ENCODE data around the gene CEACAM1.
"Not testable (repeated sequence)": the region's sequence is repeated elsewhere in the genome, so short reads cannot be mapped to it uniquely, and the experiment has no call there.

The CEACAM1 gene

DNA sequence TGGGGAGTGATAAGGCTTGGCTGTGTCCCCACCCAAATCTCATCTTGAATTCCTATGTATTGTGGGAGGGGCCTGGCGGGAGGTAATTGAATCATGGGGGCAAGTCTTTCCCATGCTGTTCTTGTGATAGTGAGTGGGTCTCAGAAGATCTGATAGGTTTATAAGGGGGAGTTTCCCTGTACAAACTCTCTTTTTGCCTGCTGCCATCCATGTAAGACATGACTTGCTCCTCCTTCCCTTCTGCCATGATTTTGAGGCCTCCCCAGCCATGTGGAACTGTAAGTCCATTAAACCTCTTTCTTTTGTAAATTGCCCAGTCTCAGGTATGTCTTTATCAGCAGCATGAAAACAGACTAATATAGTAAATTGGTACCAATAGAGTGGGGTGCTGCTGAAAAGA is 20.8 kb upstream of the CEACAM1 start:
- DNase-seq (ENCODE audit: low read depth in 1 of 2, low spot score in 1 of 2): not testable (repeated sequence)

- no peak for DNase-seq (ENCODE audit: low read depth in 1 of 2, low spot score in 1 of 2)
Measured at GRCh38 chr19:42548552-42548951, 20.3 kb upstream of the CEACAM1 start.

GRCh38 chr19:42547929-42548328 is 19.6 kb upstream of the CEACAM1 start:
- no peak for DNase-seq (ENCODE audit: low read depth in 1 of 2, low spot score in 1 of 2)

DNA sequence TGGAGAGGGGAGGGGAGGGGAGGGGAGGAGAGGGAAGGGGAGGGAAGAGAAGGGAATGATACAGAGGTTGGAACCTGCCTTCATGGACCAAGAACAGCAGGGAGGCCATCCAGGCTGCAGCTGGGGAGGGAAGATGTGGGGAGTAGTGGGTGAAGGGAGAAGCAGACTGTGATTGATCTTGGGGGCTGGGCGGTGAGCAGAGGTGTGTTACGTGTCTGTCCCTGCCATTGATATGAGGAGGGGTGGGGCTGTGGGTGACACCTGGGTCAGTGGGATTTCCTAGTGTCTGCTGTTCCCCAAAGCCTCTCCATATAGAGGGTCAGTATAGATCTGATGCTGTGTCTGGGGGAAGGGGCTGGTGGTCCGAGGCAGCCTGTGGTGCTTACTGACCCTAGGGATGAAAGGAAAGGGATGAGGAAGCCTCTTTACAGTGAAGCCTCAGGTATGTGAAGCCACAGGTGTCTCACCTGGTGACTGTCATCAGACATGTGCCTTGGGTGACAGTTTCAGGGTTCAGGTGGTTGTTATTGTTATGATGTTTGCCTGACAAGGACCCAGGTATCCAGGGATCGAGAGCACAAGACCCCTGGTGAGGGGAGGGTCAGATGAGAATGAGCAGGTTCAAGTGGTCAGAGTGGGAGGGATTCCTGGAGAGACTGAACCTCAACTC is 18.7 kb upstream of the CEACAM1 start:
- no peak for DNase-seq (ENCODE audit: low read depth in 1 of 2, low spot score in 1 of 2)

- DNase-seq (ENCODE audit: low read depth in 1 of 2, low spot score in 1 of 2): no peak
Measured at GRCh38 chr19:42544146-42544545, 15.9 kb upstream of the CEACAM1 start.

DNA sequence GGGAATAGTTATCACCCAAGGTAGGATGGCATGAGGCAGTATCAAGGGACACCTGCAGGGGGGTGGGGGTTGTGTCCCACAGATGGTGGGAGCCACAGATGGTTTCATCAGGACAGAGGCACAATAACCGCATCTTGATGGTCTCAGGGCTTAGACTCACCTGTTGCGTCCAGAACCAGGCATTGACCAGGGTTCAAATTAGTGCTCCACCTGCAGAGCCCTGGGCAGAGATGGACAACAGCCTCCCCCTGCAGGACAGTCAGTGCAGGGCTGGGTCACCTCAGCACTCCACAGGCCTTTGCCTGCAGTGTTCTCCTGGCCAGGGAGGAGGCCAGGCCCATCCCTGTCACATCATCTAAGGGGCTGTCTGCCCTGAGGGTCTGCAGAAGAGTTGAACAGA is 14.5 kb upstream of the CEACAM1 start:
- DNase-seq (ENCODE audit: low read depth in 1 of 2, low spot score in 1 of 2): no peak

GRCh38 chr19:42540071-42540553 is 11.8 kb upstream of the CEACAM1 start:
- DNase-seq (ENCODE audit: low read depth in 1 of 2, low spot score in 1 of 2): no peak

DNA sequence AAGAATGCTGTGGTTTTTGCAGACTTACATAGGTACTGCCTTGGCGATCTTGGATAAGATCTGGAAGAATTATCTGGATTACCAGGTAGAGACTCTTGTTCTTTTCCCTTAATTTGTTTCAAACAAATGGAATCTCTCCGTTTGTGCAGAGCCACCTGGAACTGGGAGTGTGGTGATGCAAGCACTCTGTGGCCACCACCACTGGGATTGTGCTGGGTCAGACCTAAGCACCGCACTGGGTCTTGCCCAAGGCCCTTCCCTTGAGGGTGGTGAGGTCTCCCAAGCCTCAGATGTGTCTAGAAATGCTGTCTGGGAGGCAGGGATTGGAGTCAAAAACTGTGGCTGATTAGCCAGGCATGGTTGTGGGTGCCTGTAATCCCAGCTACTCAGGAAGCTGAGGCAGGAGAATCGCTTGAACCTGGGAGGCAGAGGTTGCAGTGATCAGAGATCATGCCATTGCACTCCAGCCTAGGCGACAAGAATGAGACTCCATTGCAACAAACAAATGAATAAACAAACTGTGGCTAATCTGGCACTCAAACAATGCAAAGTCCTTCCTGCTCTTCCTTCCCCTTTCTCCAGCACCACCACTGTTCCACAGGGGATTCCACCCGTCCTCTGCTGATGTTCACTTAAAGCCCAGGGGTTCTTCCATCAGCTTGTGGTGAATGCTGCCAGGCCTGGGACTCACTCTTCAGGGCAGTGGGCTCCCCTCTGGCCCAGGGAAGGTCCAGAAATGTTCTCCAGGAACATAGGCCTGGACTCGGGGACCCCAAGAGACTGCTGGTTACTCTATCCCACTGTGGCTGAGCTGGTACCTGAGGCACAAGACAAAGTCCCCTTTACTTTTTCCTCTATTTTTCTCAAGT is 10.8 kb upstream of the CEACAM1 start:
- DNase-seq (ENCODE audit: low read depth in 1 of 2, low spot score in 1 of 2): no peak

- DNase-seq (ENCODE audit: low read depth in 1 of 2, low spot score in 1 of 2): not testable (repeated sequence)
Measured at GRCh38 chr19:42535276-42535675, 7.0 kb upstream of the CEACAM1 start.

- no peak for DNase-seq (ENCODE audit: low read depth in 1 of 2, low spot score in 1 of 2)
Measured at GRCh38 chr19:42534391-42534790, 6.1 kb upstream of the CEACAM1 start.

GRCh38 chr19:42532891-42533290 is 4.6 kb upstream of the CEACAM1 start:
- no peak for DNase-seq (ENCODE audit: low read depth in 1 of 2, low spot score in 1 of 2)

DNA sequence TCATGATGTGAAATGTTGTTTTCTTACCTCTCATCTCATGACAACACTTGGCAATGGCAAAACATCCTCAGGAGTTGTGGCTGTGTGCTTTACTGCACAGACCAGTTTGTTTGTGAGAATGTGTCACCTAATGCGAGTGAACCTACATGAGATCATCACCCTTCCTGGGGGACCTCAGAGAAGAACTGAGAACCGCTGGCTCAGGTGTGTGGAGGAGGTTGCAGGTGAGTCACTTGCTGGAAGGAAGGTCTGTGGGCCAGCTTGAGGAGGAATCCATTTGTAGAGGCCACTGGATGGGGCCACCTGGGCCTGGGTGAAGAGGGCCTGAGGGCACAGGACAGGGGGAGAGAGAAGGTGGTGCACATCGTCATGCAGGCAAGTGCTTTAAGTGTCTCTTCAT is 3.0 kb upstream of the CEACAM1 start:
- DNase-seq (ENCODE audit: low read depth in 1 of 2, low spot score in 1 of 2): no peak

DNA sequence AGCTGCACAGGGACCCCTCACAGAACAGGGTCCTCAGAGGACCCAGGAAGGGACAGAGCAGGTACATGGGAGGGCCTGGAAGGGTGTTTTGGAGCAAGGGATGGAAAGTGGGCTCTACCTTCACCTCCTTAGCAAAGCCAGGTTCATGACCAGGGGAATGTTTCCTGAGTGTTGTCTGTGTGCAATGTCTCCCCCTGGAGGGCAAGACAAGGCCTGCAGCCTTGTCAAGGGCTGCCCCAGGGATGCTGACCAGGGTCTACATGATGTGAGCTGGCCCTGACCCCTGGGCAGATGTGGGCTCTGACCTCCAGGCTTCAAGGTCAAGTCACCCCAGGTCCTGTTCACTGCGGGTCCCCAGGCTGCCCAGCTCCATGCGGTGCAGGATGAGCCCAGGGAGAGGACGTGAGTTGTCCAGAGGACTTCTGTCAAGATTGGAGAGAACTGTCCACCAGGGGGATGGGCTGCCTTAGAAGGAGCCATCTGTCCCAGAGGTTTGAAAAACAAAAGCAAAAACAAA is 1.0 kb upstream of the CEACAM1 start:
- DNase-seq (ENCODE audit: low read depth in 1 of 2, low spot score in 1 of 2): peak; percentile 50 to 51

DNA sequence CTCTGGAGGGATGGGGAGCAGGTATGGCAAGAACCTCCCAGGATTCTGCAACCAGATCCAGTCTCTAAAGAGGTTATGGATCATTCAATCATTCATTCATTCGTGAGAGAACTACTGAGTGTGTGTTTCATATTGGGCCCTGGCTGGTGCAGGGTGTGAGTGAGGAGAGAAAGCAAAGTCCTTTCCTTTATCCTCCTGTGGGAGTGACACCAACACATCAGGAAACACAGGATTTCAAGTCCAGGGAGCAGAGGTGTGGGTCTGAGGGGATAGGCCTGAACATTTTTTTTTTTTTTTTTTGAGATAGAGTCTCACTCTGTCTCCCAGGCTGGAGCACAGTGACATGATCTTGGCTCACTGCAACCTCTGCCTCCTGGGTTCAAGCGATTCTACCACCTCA is 3.3 kb downstream of the CEACAM1 start:
- no peak for DNase-seq (ENCODE audit: low read depth in 1 of 2, low spot score in 1 of 2)

DNA sequence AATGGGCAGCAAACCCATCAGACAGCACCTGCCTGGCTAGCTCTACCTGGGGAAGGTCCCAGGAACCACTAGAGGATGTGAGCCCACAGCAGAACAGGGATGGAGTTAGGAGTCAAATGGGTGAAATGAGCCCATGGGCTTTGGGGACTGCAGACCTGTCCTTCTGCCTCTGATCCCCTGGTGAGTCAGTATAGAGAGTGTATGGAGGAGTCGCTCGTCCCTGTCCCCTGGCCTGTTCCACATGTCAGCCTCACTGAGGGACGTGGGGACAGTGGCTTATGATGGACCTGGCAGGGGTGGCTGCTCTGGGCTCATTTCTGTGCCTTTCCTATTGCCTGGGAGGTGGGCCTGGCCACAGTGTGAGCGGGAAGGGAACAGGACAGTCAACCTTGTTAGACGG is 4.0 kb downstream of the CEACAM1 start:
- no peak for DNase-seq (ENCODE audit: low read depth in 1 of 2, low spot score in 1 of 2)

DNA sequence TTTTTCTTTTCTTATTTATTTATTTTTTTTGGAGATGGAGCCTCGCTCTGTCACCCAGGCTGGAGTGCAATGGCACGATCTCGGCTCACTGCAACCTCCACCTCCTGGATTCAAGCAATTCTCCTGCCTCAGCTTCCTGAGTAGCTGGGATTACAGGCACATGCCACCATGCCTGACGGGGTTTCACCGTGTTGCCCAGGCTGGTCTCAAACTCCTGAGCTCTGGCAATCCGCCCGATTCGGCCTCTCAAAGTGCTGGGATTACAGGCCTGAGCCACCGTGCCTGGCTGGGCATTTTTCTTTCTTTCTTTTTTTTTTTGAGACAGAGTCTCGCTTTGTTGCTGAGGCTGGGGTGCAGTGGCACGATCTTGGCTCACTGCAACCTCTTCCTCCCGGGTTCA is 6.0 kb downstream of the CEACAM1 start:
- not testable (repeated sequence) for DNase-seq (ENCODE audit: low read depth in 1 of 2, low spot score in 1 of 2)

- DNase-seq (ENCODE audit: low read depth in 1 of 2, low spot score in 1 of 2): no peak
Measured at GRCh38 chr19:42521346-42522030, 6.8 kb downstream of the CEACAM1 start.

- DNase-seq (ENCODE audit: low read depth in 1 of 2, low spot score in 1 of 2): no peak
Measured at GRCh38 chr19:42519108-42519507, 9.2 kb downstream of the CEACAM1 start.

GRCh38 chr19:42516771-42517170 is 11.5 kb downstream of the CEACAM1 start:
- no peak for DNase-seq (ENCODE audit: low read depth in 1 of 2, low spot score in 1 of 2)

DNA sequence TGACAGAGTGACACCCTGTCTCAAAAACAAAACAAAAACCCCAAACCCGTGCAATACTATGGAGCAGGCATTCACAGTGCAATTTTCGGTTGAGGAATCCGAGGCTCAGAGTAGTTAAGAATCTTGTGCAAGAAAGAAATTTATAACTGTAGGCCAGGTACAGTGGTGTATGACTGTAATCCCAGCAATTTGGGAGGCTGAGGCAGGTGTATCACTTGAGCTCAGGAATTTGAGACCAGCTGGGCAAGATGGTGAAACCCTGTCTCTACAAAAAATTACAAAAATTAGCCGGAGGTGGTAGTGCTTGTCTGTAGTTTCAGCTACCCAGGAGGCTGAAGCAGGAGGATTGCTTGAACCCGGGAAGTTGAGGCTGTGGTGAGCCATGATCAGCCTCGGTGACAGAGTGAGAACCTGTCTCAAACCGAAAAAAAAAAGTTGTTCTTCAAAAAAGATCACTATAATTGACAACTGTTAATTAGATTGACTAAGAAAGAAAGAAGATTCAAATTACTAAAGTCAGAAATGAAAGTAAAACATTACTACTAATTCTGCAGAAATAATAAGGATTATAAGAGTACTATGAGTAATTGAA is 12.9 kb downstream of the CEACAM1 start:
- DNase-seq (ENCODE audit: low read depth in 1 of 2, low spot score in 1 of 2): no peak

DNA sequence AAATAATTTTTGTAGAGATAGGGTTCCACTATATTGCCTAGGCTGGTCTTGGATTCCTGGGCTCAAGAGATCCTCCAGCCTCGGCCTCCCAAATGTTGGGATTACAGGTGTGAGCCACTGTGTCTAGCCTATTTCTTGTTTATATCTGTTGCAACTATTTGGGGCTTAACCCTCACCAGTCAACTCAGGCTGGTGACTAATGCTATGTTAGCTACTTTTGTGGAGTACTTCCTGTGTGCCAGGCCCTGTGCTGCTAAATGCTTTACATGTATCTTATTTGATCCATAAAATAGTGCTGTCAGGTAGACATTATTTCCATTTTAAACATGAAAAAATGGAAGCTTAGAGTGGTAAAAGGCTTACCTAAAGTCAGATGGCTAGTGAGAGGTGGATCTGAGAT is 13.8 kb downstream of the CEACAM1 start:
- no peak for DNase-seq (ENCODE audit: low read depth in 1 of 2, low spot score in 1 of 2)

Data from stimulated activated CD4-positive, alpha-beta T cell treated with anti-CD3 and anti-CD28 coated beads, Interleukin-15, amount 100 ng/mL, for 1 hour (primary cell).